GM19397 (cell line): ENCODE measurements around the gene AWAT1.
"Not testable (repeated sequence)": the region's sequence is repeated elsewhere in the genome, so short reads cannot be mapped to it uniquely, and the experiment has no call there.

Experiments
- ATAC-seq: cut with Tn5 transposase; IDR thresholded peaks from one replicate; pipeline ENCODE4 v1.9.1; 2021; ENCODE audit warnings: mild to moderate bottlenecking, moderate library complexity; ENCODE audit not compliant: unreplicated experiment

Gene AWAT1

DNA sequence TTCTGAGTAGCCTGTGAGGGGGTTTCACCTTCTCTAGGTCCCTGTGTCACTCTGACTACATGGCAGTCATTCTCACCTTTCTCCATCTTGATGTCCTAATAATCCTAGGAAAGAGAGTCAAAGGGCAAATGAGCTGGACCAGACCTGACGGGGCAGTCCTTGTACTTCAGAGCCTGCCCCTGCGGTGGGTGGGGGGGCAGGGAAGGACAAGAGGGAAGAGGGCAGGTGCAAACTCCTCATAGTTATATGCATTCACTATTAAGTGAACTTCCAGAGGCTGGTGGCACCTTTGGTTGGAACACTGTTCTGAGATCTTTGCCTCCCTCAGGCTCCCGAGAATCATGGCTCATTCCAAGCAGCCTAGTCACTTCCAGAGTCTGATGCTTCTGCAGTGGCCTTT, at the start of gene AWAT1:
Gene AWAT1 (plus strand): TSS at position 301 of the 400 bp plus-strand sequence. CDS start 41 bp downstream, at position 342.
- ATAC-seq, result no peak

DNA sequence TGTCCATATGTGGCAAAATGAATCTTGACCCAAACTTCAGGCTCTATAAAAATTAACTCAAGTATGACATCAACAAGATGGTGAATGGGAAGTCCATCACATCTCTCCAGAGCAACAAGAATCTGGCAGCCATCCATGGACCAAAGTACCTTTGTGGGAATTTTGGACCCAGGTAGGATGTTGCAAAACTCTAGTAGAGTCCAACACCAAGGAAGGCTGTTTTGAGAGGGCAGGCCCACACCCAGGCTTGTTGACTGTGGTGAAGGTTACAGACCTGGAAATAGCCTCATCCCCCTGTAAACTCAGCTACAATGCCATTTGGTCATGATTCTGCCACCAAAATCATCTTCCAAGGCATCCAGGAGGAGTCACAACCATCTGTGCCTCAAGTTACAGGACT, 44.2 kb upstream of the AWAT1 start:
- ATAC-seq, result no peak

- ATAC-seq, result peak; percentile 88
Observed at GRCh38 chrX:70196961-70197720, 37.3 kb upstream of the AWAT1 start.

- no peak for ATAC-seq
Observed at GRCh38 chrX:70201732-70202131, 32.7 kb upstream of the AWAT1 start.

DNA sequence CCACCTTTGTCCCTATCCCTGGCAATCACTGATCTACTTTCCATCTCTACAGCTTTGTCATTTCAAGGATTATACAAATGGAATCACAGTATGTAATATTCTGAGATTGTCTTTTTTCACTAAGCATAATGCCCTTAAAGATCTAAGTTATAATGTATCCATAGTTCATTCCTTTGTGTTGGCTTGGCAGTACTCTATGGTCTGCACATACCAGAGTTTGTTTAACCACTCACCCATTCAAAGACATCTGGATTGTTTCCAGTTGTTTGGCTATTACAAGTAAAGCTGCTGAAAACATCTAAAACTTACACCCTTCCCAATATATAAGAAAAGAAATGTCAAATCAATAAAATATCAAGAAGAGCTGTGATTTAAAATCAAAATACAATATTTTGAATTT, 26.0 kb upstream of the AWAT1 start:
- no peak for ATAC-seq

DNA sequence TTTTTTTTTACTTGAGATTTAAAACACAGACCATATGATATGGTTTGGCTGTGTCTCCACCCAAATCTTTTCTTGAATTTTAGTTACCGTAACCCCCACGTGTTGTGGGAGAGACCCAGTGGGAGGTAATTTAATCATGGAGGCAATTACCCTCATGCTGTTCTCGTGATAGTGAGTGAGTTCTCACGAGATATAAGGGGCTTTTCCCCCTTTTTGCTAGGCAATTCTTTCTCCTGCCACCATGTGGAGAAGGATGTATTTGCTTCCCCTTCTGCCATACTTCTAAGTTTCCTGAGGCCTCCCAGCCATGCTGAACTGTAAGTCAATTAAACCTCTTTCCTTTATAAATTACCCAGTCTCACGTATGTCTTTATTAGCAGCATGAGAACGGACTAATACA, 24.9 kb upstream of the AWAT1 start:
- not testable (repeated sequence) for ATAC-seq

DNA sequence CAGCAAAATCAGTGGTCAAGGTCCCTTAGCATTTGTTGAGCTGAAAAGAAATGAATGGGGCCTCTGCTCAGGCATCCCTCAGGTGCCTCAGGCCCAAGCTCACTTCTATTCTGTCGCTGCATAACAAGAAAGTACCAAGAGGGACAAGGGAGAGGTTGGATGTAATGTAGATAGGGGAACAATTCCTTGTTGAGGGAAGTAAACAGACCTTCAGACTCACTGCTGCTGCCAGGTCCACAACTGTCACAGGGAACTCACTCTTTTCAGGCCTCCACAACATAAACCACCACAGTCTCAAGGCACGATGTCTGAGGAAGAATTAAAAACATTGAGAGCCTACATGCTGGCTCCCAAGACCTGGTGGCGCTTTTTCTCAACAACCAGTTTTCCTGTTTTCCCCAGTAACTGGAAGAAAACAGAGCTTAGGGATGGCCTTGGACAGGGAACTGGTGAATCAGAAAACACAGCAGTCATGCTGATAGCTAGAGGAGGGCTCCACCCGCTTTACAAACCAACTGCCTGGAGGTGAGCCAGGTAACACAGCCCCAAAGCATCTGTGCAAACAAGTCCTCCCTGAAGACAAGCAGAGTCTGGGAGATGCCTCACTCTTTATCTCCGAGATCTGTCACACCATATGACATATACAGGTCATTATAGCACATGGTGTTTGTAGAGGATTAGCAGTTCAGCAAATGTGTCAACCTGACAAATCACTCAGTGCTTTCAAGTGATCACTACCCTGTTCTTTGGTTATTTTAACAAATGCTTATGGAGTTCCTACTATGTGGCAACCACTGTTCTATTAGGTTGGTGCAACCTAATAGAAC, 14.3 kb upstream of the AWAT1 start:
- no peak for ATAC-seq

GRCh38 chrX:70226048-70226447, 8.4 kb upstream of the AWAT1 start:
- ATAC-seq, result no peak

DNA sequence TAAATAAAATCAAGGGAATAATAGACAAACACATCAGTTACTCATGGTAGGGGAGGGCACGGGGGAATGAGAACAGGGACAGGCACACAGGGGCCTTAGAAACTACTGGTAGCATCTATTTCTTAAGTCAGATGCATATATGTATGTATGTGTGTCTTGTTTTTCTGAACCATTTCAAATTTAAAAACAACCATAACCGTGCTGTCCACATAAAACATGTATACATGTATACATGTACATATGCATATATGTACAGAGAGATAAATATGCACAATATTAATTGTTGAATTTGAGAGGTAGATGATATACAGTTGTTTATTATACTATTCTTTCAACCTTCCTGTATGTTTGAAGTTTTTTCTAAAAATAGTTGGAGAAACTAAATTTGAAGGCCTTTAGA, 7.8 kb upstream of the AWAT1 start:
- ATAC-seq, result no peak

DNA sequence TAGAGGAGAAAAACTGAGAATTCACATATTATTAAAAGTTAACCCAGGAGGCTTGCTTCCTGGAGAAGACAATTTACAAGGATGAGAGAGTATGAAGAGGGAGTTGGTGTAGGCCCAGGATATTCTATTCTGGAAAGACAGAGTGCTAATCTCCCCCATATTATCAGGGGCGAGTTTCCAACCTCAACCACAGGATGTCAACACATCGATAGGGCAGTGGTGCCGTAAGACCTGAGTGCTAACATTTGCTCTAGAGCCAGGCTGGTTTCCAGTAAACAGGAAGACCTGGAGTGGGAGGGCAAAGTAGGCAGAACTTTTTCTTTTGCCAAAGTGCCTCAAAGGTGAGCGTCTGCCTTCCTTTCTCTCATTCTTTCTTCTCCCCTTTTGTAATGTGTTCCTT, 2.8 kb upstream of the AWAT1 start:
- ATAC-seq, result no peak

GRCh38 chrX:70240751-70241150, 6.3 kb downstream of the AWAT1 start:
- no peak for ATAC-seq

DNA sequence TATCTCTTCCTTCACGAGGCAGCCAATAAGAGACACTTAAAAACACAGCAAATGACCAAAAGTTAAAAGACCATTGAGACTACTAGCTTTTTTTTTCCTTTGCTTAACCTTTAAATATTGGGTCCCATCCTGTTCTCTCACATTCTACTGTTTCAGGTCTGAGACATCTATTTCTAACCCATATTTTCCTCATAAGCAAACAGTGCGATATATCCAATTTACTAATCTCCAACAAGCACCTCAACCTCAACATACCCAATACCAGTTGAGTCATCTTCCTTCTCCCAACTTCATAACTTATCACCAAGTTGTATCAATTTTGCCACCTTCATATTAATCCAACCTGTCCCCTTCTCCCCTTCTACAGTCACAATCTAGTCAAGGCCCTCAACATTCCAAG, 7.0 kb downstream of the AWAT1 start:
- ATAC-seq, result no peak

GRCh38 chrX:70243601-70244000, 9.1 kb downstream of the AWAT1 start:
- ATAC-seq, result not testable (repeated sequence)

- no peak for ATAC-seq
Observed at GRCh38 chrX:70244881-70245280, 10.4 kb downstream of the AWAT1 start.

DNA sequence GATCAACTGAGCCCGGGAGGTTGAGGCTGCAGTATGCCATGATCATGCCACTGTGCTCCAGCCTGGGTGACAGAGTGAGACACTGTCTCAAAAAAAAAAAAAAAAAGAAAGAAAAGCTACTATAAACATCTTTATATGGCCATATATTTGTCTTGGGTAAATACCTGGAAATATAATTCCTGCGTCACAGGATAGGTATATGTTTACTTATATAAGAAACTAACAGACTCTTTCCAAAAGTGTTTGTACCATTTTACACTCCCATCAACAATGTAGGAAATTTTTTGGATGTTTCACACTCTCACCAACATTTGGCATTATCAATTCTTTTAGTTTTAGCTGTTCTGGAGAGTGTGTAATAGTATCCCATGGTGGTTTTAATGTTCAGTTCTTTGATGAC, 12.8 kb downstream of the AWAT1 start:
- ATAC-seq, result no peak

- ATAC-seq, result no peak
Observed at GRCh38 chrX:70252491-70252890, 18.0 kb downstream of the AWAT1 start.

DNA sequence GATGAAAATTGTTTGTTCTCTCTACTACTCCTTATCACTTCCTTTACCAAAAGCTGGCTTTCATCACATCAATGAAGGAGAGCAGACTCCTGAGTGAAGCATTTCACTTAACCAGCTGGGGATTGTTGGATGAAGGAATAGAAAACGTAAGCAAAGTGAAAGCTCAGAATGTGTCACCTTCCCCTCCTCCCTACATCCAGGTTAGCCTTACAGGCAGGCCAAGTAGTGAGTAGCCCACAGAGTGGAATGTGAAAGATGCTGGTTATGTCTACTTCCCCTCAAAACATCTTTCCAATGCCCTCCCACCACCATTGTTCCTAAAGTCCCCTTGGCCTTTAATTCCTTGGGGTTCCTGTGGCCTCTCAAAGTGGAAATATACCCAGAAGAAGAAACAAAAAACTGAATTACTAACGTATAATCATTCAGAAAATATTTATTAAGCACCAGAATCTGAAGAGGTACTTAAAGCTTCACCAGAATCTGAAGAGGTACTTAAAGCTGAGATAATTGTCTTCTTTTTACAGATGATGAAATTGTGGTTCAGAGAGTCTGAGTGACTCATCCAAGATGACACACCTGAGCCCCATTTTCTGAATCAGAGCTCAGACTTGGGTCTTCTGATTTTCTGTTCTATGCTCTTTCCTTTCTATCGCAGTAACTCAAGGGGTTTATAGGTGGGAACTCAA, 19.1 kb downstream of the AWAT1 start:
- ATAC-seq, result no peak

DNA sequence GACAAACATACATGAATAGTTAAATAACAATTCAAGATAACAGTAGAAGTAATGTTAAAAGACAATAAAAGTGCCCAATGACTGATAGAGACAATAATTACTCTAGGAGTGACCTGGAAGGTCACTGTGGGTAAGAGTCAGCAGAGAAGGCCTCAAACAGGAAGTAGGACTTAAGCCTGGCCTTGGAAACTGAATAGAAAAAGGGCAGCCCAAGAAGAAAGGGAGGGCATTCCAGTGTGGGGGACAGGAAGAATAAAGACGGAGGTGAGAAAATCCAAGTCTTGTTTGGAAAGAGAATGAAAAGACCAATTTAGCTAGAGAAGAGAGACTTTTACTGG, 19.6 kb downstream of the AWAT1 start:
- no peak for ATAC-seq

DNA sequence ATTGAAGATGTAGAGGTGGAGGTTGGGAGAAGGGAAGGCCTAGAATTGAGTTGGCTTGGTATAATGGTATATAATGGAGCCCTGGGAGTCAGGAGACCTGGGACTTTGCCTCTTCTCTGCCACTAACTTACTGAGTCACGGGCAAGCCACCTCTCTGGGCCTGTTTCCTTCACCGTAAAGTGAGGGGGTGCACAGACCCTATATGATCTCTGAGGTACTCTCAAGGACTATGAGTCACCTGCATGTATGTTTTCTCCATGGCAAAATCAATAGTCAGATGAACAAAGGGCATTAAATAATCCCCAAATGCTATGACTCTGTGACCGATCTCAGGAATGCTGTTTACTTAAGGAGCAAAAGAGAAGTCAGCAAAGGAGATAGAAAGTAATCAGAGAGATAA, 20.5 kb downstream of the AWAT1 start:
- no peak for ATAC-seq

GRCh38 chrX:70255452-70255851, 21.0 kb downstream of the AWAT1 start:
- ATAC-seq, result no peak

DNA sequence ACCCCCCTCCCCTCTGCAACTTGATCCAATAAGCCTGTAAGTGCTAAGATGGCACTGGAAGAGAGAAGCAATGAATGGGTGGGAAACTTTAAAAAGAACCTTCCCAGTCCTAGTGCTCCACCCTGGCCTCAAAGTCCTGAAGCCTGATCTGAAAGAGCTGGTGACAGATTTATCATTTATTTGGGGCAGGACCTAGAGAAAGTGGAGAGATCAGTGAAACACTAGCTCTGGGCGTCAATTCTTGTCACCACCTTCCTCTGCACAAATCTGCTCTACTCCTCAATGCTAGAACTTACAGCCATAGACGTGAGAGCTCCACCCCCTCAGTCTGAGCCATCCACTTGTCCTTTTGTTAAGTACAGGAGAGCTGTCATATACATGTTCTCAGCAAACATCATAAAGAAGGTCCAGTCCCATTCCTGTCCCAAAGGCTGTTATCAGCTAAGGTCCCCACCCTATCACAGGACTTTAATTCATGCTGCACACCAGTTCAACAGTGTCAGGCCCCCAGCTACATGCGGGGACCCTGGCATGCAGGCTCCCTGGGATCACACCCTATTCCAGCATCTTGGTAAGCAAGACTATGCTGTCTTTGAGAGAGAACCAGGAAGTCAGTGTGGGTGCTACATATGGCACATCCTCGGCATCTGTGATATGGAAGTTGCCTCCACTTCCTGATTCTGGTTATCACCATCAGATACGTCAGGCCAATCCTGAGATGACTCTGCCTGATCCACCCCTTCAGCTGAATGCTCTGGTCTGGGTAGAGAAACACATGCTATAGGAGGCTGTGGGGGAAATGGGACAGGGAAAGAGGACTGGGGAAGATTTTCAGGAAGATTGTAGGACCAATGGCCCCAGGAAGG, 23.2 kb downstream of the AWAT1 start:
- ATAC-seq, result no peak
